Hematopoietic multipotent progenitor cell (in vitro differentiated cells): ENCODE data around the gene HEPHL1. TPM values are rescaled to one million over a fixed set of nuclear protein-coding genes. Genes with fewer than 3 reads are reported as not detected.

ENCODE experiments used
- DNase-seq, 3 donors: peaks; one replicate each; pipeline ENCODE4 v3.0.0-alpha.2; 2011 to 2015; ENCODE audit warnings: low read depth in 2 of 3, low spot score in 2 of 3
- total RNA-seq: library from RNA; depleted of rRNA; stranded (reverse); fragments of >200 nt; gene quantifications from one replicate; pipeline ENCODE4 v1.2.3, GENCODE V29; 2012

The HEPHL1 gene
- total RNA-seq, 1 donor = under 0.01 TPM

- no peak for DNase-seq
Observed at GRCh38 chr11:94023856-94024255, 2.7 kb downstream of the HEPHL1 start.

DNA sequence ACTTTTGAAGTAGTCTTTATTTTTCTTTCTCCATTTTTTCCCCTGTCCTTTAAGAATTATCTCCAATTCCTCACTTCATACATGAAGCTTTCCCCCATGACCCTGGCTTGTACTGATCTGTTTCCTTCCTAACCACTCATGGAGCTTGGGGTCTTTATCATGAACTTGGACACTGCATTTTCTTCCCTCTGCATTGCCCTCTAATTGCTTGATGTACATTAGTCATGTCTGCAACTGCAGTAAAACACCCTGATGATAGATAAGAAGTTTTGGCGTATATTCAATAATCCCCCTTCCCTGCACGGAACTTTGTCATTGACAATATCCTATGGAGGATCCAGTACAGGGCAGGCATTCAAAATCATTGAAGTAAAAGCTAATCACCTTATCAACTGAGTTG is 3.4 kb downstream of the HEPHL1 start:
- DNase-seq = no peak

DNA sequence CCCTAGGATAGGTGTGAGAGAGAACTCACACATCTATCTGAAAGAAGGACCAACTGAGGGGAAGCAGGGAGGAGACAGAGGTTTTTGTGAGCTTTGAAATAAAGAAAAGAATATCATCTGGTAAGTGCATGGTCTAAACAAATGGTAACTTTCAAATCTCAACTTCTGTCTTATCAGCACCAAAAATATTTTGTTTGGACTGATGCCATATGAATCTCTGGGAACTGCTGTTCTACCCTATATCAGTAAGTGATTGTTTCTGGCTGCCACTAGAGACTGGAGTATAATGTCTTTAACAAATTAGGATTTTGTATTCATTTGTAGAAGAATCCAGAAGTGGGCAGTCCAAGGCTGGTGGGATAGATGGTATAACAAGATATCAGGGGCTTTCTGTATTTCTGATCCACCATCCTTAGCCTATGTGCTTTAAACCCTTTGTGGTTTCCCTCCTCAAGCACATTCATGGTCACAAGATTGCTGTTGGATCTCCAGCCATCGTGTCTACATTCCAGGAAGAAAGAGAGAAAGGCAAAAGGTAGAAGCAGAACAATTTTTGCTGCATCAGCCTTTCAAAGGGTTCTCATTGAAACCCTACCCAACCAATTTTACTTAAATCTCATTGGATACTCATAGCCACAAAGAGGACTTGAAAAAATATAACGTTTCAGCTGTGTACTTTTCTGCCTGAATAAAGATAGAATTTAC is 4.7 kb downstream of the HEPHL1 start:
- DNase-seq = no peak

- no peak for DNase-seq
Observed at GRCh38 chr11:94027210-94027609, 6.1 kb downstream of the HEPHL1 start.

GRCh38 chr11:94028436-94028835 is 7.3 kb downstream of the HEPHL1 start:
- no peak for DNase-seq

- no peak for DNase-seq
Observed at GRCh38 chr11:94030059-94030458, 8.9 kb downstream of the HEPHL1 start.

- DNase-seq = no peak
Observed at GRCh38 chr11:94031625-94032024, 10.5 kb downstream of the HEPHL1 start.

DNA sequence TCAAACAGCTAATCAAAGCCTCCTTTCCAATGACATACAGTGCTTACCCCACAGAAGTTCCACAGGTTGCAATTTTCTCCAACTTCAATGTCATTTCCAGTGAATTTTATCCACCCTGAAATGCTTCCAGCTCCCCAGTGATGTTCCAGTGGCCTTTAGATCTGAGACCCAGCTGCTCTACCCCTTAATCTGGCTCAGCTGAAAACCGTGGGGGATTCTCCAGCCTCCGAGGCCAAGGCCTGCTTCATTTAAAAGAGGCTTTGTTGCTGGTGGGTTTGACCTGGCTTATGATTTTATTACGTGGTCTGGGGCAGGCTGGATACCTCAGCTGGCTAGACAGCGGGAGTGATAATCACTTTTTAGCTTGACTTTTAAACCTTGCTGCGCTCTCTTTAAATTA is 10.9 kb downstream of the HEPHL1 start:
- DNase-seq = no peak

DNA sequence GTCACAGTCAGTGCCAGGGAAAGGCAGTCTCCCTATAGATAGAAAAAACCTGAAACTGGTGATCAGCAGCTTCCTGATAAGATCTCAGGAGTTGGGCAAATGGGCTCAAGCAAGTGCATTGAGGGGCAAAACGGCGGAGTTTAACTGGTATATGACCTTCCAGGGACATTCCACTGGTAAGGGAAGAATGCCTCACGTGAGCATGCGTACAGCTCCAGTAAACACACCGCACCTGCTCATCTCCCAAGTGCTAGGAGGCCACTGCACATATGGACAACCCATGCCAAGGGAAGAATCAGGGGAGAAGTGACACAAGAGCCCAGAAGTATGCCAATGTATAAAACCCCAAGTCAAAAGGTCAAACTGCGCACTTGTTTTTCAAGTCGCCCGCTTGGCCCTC is 11.6 kb downstream of the HEPHL1 start:
- no peak for DNase-seq

- DNase-seq = no peak
Observed at GRCh38 chr11:94034207-94034606, 13.1 kb downstream of the HEPHL1 start.

DNA sequence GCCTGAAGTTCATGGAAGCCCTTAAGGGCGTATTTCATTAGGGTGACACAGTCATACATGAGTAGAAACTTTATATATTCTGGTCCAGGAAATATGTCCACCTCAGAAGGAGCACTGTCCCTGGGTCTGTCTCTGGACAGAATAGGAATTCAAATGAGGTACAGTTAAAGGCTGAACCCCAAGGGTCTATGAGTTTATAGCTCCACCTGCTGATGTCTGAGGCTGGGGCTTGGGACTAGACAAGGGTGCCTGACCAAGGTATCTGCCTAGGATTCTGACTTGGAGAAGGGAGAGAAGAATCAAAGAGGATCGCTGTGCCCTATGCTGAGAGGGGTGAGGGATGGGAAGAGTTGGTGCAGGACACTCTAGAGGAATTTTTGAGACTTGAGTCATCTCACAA is 14.9 kb downstream of the HEPHL1 start:
- no peak for DNase-seq

DNA sequence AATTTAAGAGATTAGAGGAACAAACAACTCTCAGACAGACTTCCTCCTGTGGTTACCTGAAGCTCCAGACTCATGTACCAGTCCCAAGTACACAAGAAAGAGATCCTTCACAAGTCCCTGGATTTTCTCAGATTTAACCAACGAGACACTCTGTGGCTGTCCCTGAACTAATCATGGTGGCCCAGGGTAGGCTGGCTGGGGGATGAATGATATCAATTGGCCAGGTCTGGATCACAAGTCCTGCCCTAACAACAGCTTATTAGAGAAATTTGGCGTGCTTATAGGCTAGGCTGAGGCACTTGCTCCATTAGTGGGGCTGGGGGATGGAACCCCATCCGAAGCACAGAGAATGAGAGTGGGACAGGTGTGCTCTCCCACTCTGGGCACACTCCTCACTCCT is 22.1 kb downstream of the HEPHL1 start:
- no peak for DNase-seq

DNA sequence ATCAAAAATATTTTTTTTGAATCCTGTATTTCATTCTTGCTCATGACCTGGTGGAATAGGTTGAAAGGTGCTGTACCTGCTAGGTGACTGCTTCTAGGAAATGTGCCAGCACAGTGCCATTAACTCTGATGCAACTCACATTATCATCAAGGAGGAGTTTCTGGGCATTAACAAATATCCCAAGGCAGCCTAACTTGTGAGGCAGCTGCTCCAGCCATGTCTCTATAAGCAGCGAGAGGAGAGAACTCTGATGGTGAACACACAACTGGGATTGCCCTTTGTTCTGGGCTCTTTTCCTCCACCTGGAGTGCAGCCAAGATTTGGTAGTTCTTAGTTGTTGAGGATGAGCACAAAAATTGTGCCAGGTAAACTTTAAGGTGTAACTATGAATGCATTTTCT is 25.6 kb downstream of the HEPHL1 start:
- no peak for DNase-seq

- no peak for DNase-seq
Observed at GRCh38 chr11:94048032-94048709, 27.0 kb downstream of the HEPHL1 start.

DNA sequence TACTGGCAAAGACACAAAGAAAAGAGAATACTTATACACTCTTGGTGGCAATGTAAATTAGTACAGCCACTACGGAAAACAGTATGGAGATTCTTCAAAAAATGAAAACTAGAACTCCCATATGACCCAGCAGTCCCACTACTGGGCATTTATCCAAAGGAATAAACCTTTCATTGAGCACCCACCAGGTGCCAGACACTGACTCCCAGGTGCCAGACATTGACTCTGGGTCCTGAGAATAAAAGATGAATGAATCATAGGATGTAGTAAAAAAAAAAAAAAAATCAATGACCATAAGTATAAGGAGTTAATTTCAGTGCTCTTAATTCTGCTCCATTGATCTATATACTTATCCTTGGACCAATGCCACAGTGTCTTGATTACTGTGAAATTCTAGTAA is 28.2 kb downstream of the HEPHL1 start:
- no peak for DNase-seq

GRCh38 chr11:94058630-94059029 is 37.5 kb downstream of the HEPHL1 start:
- no peak for DNase-seq

DNA sequence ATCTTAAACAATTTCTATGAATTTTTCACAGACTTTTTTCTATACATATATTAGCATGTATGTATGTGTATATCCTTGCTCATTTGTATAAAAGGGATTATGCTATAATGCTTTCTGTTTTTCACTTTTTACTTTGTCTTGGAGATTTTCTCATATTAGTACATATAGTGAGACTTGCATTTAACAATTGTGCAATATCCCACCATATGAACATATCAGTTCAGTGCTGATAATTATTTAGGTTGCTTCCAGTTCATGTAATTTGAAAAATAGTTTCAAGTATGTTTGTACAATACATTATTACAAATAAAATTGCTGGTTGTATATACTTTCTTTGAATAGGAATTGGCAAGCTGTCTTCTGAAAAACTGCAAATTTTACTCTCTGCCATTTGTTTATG is 37.9 kb downstream of the HEPHL1 start:
- DNase-seq = no peak

- no peak for DNase-seq
Observed at GRCh38 chr11:94060401-94060800, 39.2 kb downstream of the HEPHL1 start.

DNA sequence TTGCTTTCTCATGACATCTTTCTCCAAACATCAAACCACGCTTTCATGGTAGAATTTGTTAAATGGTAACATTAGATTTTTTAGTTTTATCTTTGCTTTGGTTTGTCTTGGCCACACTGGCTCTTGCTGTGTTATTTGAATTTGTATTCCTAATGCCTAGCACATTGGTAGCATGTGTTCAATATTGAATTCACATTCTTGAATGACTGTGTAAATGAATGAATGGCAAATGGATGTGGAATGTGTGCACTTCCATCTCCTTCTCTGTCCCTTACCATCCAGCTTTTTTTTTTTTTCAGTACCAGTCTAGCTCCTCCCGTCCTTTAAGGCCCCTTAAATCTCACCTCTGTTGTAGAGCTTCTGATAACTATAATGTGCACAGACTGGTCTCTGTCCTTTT is 41.2 kb downstream of the HEPHL1 start:
- no peak for DNase-seq

- DNase-seq = no peak
Observed at GRCh38 chr11:94066901-94067429, 45.8 kb downstream of the HEPHL1 start.

DNA sequence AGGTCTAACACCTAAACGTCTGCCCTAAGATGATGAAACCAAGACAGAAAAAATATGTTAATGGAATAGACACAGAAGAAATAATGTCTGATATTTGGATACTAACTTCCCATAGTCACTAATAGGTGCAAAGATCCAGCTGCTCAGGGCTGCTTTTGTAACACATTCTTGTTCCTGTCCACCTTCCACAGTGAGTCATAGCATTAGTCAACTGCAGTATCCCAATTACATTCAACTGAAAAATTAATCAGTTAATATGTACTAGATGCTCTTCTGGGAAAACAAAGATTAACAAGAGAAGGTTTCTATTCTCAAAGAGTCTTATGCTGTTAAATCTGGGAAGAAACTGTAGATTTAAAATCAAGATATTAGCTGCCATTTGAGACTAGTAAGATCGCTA is 47.6 kb downstream of the HEPHL1 start:
- DNase-seq = no peak

GRCh38 chr11:94077552-94078293 is 56.6 kb downstream of the HEPHL1 start:
- DNase-seq = peak in 2 of 3 donors; percentile 37 to 56
